Mesenchymal stem cell (in vitro differentiated cells and primary cell): ENCODE results near the gene IFI27L1.

Source experiments
- DNase-seq: peaks from one replicate; pipeline ENCODE4 v3.0.0-alpha.2; 2013
- H2AFZ ChIP-seq: one replicate; pipeline ENCODE4 v1.6.1; 2013; ENCODE audit warnings: low read depth, mild to moderate bottlenecking, control low read depth, inconsistent platforms, low read length, moderate library complexity
- H2AK5ac ChIP-seq: 2 replicates; pipeline ENCODE4 v1.6.1; 2013; ENCODE audit warnings: low read length, moderate library complexity, mild to moderate bottlenecking, inconsistent platforms; ENCODE audit not compliant: severe bottlenecking
- H2BK120ac ChIP-seq: one replicate; pipeline ENCODE4 v1.6.1; 2013; ENCODE audit warnings: low read depth, mild to moderate bottlenecking, inconsistent platforms, low read length, moderate library complexity
- H2BK12ac ChIP-seq, 2 experiments: one replicate each; pipeline ENCODE4 v1.6.1; 2013; ENCODE audit warnings: inconsistent platforms in 2 of 2, low read length in 2 of 2, mild to moderate bottlenecking in 2 of 2, moderate library complexity in 2 of 2, control low read depth in 1 of 2
- H2BK15ac ChIP-seq: one replicate; pipeline ENCODE4 v1.6.1; 2013; ENCODE audit warnings: mild to moderate bottlenecking, low read depth, inconsistent platforms; ENCODE audit not compliant: poor library complexity, severe bottlenecking
- H2BK5ac ChIP-seq: 2 replicates; pipeline ENCODE4 v1.6.1; 2013; ENCODE audit warnings: low read depth, mild to moderate bottlenecking, low read length, control low read depth, inconsistent platforms; ENCODE audit not compliant: poor library complexity, severe bottlenecking
- H3K14ac ChIP-seq, 2 experiments: one replicate each; pipeline ENCODE4 v1.6.1; 2013; ENCODE audit warnings: inconsistent platforms in 2 of 2, low read length in 2 of 2, control low read depth in 1 of 2, mild to moderate bottlenecking in 1 of 2, moderate library complexity in 1 of 2
- H3K18ac ChIP-seq, 2 experiments: one replicate each; pipeline ENCODE4 v1.6.1; 2013; ENCODE audit warnings: inconsistent platforms in 2 of 2, low read length in 2 of 2, control low read depth in 1 of 2, low read depth in 1 of 2, mild to moderate bottlenecking in 1 of 2
- H3K23ac ChIP-seq, 2 experiments: one replicate each; pipeline ENCODE4 v1.6.1; 2013; ENCODE audit warnings: inconsistent platforms in 2 of 2, low read length in 2 of 2, mild to moderate bottlenecking in 2 of 2, moderate library complexity in 2 of 2, control low read depth in 1 of 2
- H3K27ac ChIP-seq: 2 replicates; pipeline ENCODE4 v1.5.1; 2013; ENCODE audit warnings: mild to moderate bottlenecking, moderate library complexity, low read length, control low read depth, inconsistent platforms; ENCODE audit not compliant: poor library complexity, severe bottlenecking
- H3K27me3 ChIP-seq, 2 experiments: 2 replicates each; pipeline versions ENCODE4 v1.6.1 to v1.7.0; 2013; ENCODE audit warnings: low read length in 2 of 2, mild to moderate bottlenecking in 2 of 2, moderate library complexity in 2 of 2, control low read depth in 1 of 2, inconsistent platforms in 1 of 2; ENCODE audit not compliant: control insufficient read depth in 1 of 2, insufficient read depth in 1 of 2
- H3K36me3 ChIP-seq, 2 experiments: 2 replicates each; pipeline versions ENCODE4 v1.6.1 to v1.7.0; 2013; ENCODE audit warnings: low read length in 2 of 2, control low read depth in 1 of 2, inconsistent platforms in 1 of 2, low read depth in 1 of 2, mild to moderate bottlenecking in 1 of 2; ENCODE audit not compliant: insufficient read depth in 2 of 2, control insufficient read depth in 1 of 2
- H3K4ac ChIP-seq, 2 experiments: one replicate each; pipeline ENCODE4 v1.6.1; 2013; ENCODE audit warnings: inconsistent platforms in 2 of 2, low read length in 2 of 2, mild to moderate bottlenecking in 2 of 2, moderate library complexity in 2 of 2, control low read depth in 1 of 2, low read depth in 1 of 2
- H3K4me1 ChIP-seq: 2 replicates; pipeline ENCODE4 v1.6.1; 2013; ENCODE audit warnings: low read depth, low read length, control low read depth; ENCODE audit not compliant: control insufficient read depth, insufficient read depth
- H3K4me2 ChIP-seq: 2 replicates; pipeline ENCODE4 v1.6.1; 2013; ENCODE audit warnings: low read length, mild to moderate bottlenecking, inconsistent platforms; ENCODE audit not compliant: poor library complexity, severe bottlenecking
- H3K4me3 ChIP-seq, 2 experiments: 2 replicates each; pipeline versions ENCODE4 v1.5.1 to v1.7.0; 2013; ENCODE audit warnings: low read length in 2 of 2, mild to moderate bottlenecking in 2 of 2, control low read depth in 1 of 2, low read depth in 1 of 2; ENCODE audit not compliant: insufficient read depth in 1 of 2
- H3K79me1 ChIP-seq: replicated peaks from 2 replicates; pipeline ENCODE4 v1.6.1; 2013; ENCODE audit warnings: mild to moderate bottlenecking, control low read depth, low read length, inconsistent platforms; ENCODE audit not compliant: poor library complexity, severe bottlenecking
- H3K9ac ChIP-seq: 2 replicates; pipeline ENCODE4 v1.7.0; 2013; ENCODE audit warnings: mild to moderate bottlenecking, low read length, moderate library complexity
- H3K9me3 ChIP-seq: 2 replicates; pipeline ENCODE4 v1.7.0; 2013; ENCODE audit warnings: mild to moderate bottlenecking, low read length; ENCODE audit not compliant: control insufficient read depth
- H4K8ac ChIP-seq: one replicate; pipeline ENCODE4 v1.6.1; 2013; ENCODE audit warnings: inconsistent platforms, mild to moderate bottlenecking, low read length, moderate library complexity
- H4K91ac ChIP-seq: one replicate; pipeline ENCODE4 v1.6.1; 2013; ENCODE audit warnings: mild to moderate bottlenecking, low read length, inconsistent platforms
- WGBS: methylation state at CpG from one replicate; pipeline ENCODE4 v1.1.7; 2013; ENCODE audit warnings: mixed read lengths; 5-methylcytosine and 5-hydroxymethylcytosine counted together

IFI27L1 gene

GRCh38 chr14:94052199-94052598 is 28.9 kb upstream of the IFI27L1 start:
- Histone ChIP-seq H2AFZ (no peak overlapping the region), H3K27ac (no peak overlapping the region), H3K4me1 (peaks cover 12% of the 10 kb centered on the region), H3K36me3 (peaks cover 66 to 96% of the 10 kb centered on the region in 2 experiments), H2BK5ac (no peak overlapping the region), H4K8ac (no peak overlapping the region), H2AK5ac (no peak overlapping the region), H3K4ac (no peak overlapping the region), H3K79me1 (peaks cover 49% of the 10 kb centered on the region), H3K23ac (no peak overlapping the region), H3K4me3 (no peak overlapping the region), H3K9me3 (no peaks in the 10 kb centered on the region), H3K18ac (no peak overlapping the region), H3K27me3 (no peaks in the 10 kb centered on the region), H3K14ac (no peak overlapping the region), H4K91ac (no peak overlapping the region), H2BK12ac (no peak overlapping the region), H2BK120ac (no peak overlapping the region), H3K9ac (no peak overlapping the region), H2BK15ac (no peak overlapping the region), H3K4me2 (no peak overlapping the region)
- DNase-seq = no peak
- 93% methylated on average over 1 of the region's 1 CpG for WGBS

GRCh38 chr14:94052662-94053061 is 28.4 kb upstream of the IFI27L1 start:
- Histone ChIP-seq H3K4me1 (peaks cover 12% of the 10 kb centered on the region), H2AFZ (no peak overlapping the region), H2BK5ac (no peak overlapping the region), H3K27me3 (no peaks in the 10 kb centered on the region), H3K9ac (no peak overlapping the region), H3K79me1 (peaks cover 49% of the 10 kb centered on the region), H3K36me3 (peaks cover 62 to 96% of the 10 kb centered on the region in 2 experiments), H3K27ac (no peak overlapping the region), H3K18ac (no peak overlapping the region), H3K4ac (no peak overlapping the region), H3K4me2 (no peak overlapping the region), H3K9me3 (no peaks in the 10 kb centered on the region), H4K91ac (no peak overlapping the region), H2BK12ac (no peak overlapping the region), H3K4me3 (no peak overlapping the region), H2BK120ac (no peak overlapping the region), H3K23ac (no peak overlapping the region), H2AK5ac (no peak overlapping the region), H3K14ac (no peak overlapping the region), H4K8ac (no peak overlapping the region), H2BK15ac (no peak overlapping the region)
- WGBS = 100% methylated on average over 3 of the region's 4 CpGs
- DNase-seq = no peak

- Histone ChIP-seq H3K4ac (no peak overlapping the region), H3K18ac (no peak overlapping the region), H3K27me3 (no peaks in the 10 kb centered on the region), H2BK5ac (no peak overlapping the region), H3K79me1 (peaks cover 53% of the 10 kb centered on the region), H3K27ac (no peak overlapping the region), H2BK120ac (no peak overlapping the region), H3K23ac (no peak overlapping the region), H4K8ac (no peak overlapping the region), H3K9me3 (no peaks in the 10 kb centered on the region), H3K4me1 (peaks cover 9% of the 10 kb centered on the region), H3K4me3 (no peak overlapping the region), H3K14ac (no peak overlapping the region), H3K36me3 (peaks cover 47 to 96% of the 10 kb centered on the region in 2 experiments), H2BK15ac (no peak overlapping the region), H2BK12ac (no peak overlapping the region), H2AFZ (no peak overlapping the region), H2AK5ac (no peak overlapping the region), H3K9ac (no peak overlapping the region), H4K91ac (no peak overlapping the region), H3K4me2 (no peak overlapping the region)
- no peak for DNase-seq
- WGBS = 100% methylated on average over 1 of the region's 1 CpG
These were observed 26.7 kb upstream of the IFI27L1 start for GRCh38 chr14:94054401-94054800.

- no peak overlapping the region for H2AFZ ChIP-seq
- no peak overlapping the region for H3K4ac ChIP-seq
- no peak overlapping the region for H4K91ac ChIP-seq
- no peak overlapping the region for H2AK5ac ChIP-seq
- no peak overlapping the region for H4K8ac ChIP-seq
- H3K4me2 ChIP-seq = no peak overlapping the region
- no peak overlapping the region for H3K4me3 ChIP-seq
- H3K23ac ChIP-seq = no peak overlapping the region
- no peak overlapping the region for H3K14ac ChIP-seq
- H3K9me3 ChIP-seq = no peaks in the 10 kb centered on the region
- DNase-seq = no peak
- peaks cover 9% of the 10 kb centered on the region for H3K4me1 ChIP-seq
- no peak overlapping the region for H2BK15ac ChIP-seq
- 99% methylated on average over 7 of the region's 7 CpGs for WGBS
- no peak overlapping the region for H2BK5ac ChIP-seq
- H3K79me1 ChIP-seq = peaks cover 50% of the 10 kb centered on the region
- H3K18ac ChIP-seq = no peak overlapping the region
- H3K9ac ChIP-seq = no peak overlapping the region
- no peaks in the 10 kb centered on the region for H3K27me3 ChIP-seq
- no peak overlapping the region for H3K27ac ChIP-seq
- H2BK12ac ChIP-seq = no peak overlapping the region
- H2BK120ac ChIP-seq = no peak overlapping the region
- peaks cover 44 to 96% of the 10 kb centered on the region in 2 experiments for H3K36me3 ChIP-seq
These were observed 26.2 kb upstream of the IFI27L1 start for GRCh38 chr14:94054936-94055335.
